ENCODE measurements around the gene ZNHIT2. TPM values are rescaled to one million over a fixed set of nuclear protein-coding genes. Genes with fewer than 3 reads are reported as not detected.

The ZNHIT2 gene
- total RNA-seq, 1 experiment from 2014 or later, result 27.4 TPM

DNA sequence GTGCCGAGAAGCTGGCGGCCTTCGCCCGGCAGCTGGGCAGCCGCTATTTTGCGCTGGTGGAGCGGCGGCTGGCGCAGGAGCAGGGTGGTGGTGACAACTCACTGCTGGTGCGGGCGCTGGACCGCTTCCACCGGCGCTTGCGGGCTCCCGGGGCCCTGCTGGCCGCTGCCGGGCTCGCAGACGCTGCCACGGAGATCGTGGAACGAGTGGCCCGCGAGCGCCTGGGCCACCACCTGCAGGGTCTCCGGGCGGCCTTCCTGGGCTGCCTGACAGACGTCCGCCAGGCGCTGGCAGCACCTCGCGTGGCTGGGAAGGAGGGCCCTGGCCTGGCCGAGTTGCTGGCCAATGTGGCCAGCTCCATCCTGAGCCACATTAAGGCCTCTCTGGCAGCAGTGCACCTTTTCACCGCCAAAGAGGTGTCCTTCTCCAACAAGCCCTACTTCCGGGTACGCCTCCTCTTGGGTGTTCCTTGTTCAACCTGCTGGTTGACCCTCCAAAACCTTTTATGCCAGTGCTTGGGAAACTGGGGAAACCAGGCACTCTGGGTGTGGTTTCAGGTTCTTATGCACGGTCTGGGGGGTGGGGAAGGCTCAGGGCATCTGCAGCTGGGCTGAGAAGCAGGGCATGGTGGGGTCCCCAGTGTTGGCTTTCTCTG, 8.9 kb downstream of the ZNHIT2 start:
- no peak for TF ChIP-seq EZH2 (IDR thresholded peaks at IDR 0.05; ENCODE audit: borderline replicate concordance, low read depth, low read length, poor library complexity, severe bottlenecking)
- TF ChIP-seq, protein P1, sequence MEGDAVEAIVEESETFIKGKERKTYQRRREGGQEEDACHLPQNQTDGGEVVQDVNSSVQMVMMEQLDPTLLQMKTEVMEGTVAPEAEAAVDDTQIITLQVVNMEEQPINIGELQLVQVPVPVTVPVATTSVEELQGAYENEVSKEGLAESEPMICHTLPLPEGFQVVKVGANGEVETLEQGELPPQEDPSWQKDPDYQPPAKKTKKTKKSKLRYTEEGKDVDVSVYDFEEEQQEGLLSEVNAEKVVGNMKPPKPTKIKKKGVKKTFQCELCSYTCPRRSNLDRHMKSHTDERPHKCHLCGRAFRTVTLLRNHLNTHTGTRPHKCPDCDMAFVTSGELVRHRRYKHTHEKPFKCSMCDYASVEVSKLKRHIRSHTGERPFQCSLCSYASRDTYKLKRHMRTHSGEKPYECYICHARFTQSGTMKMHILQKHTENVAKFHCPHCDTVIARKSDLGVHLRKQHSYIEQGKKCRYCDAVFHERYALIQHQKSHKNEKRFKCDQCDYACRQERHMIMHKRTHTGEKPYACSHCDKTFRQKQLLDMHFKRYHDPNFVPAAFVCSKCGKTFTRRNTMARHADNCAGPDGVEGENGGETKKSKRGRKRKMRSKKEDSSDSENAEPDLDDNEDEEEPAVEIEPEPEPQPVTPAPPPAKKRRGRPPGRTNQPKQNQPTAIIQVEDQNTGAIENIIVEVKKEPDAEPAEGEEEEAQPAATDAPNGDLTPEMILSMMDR (conservative IDR thresholded peaks at IDR 0.05; ENCODE audit: low read depth, low read length), result no peak
- Histone ChIP-seq H3K4me1 (ENCODE audit: insufficient read depth, low read length, poor library complexity, severe bottlenecking) (peaks cover 17% of the 10 kb centered on the region), H3K36me3 (ENCODE audit: insufficient read depth, low read length, poor library complexity, severe bottlenecking) (no peaks in the 10 kb centered on the region), H3K4me3 (ENCODE audit: low read depth, low read length, poor library complexity, severe bottlenecking) (no peak overlapping the region), H3K27me3 (replicated peaks; ENCODE audit: insufficient read depth, low read depth, low read length, poor library complexity) (no peaks in the 10 kb centered on the region), H3K9me3 (ENCODE audit: low read depth, low read length, poor library complexity, severe bottlenecking) (no peaks in the 10 kb centered on the region), H3K27ac (ENCODE audit: low read depth, low read length, poor library complexity, severe bottlenecking) (no peak overlapping the region)
- intact Hi-C loops (cut with micrococcal nuclease; ENCODE audit: unreplicated experiment), result no loop called here
- CTCF ChIA-PET, result no interaction called here
- no peak for DNase-seq (ENCODE audit: low spot score)
- POLR2A ChIA-PET (ENCODE audit: low non-redundant PET), result no interaction called here
- no TSS peak for BruUV-seq (replicated peaks)

DNA sequence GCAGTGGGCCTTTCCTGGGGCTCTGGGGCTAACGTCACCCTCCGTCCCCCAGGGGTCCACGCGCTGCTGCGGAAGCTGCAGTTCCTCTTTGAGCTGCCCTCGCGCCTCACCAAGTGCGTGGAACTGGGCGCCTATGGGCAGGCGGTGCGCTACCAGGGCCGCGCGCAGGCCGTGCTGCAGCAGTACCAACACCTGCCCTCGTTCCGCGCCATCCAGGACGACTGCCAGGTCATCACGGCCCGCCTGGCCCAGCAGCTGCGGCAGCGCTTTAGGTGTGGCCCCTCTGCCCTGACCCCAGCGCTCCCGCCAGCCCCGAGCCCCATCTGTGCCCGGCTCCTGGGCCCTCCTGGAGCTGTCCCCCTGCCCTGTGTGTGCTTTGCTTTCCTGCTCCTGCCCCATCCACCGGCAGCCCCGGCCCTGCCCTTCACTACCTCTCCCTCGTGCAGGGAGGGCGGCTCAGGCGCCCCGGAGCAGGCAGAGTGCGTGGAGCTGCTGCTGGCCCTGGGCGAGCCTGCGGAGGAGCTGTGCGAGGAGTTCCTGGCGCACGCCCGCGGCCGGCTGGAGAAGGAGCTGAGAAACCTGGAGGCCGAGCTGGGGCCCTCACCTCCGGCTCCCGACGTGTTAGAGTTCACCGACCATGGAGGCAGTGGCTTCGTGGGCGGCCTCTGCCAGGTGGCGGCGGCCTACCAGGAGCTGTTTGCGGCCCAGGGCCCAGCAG, 9.6 kb downstream of the ZNHIT2 start:
- TF ChIP-seq EZH2 (IDR thresholded peaks at IDR 0.05; ENCODE audit: borderline replicate concordance, low read depth, low read length, poor library complexity, severe bottlenecking), result no peak
- TF ChIP-seq, protein P1 (conservative IDR thresholded peaks at IDR 0.05; ENCODE audit: low read depth, low read length), result no peak
- ChIA-PET CTCF (no interaction called here), POLR2A (ENCODE audit: low non-redundant PET) (interaction anchor here (0.6 kb wide), 1 partner anchor 9 kb away, joined by 3 read pairs; no protein-coding TSS in a partner anchor)
- no peak for DNase-seq (ENCODE audit: low spot score)
- H3K9me3 ChIP-seq (ENCODE audit: low read depth, low read length, poor library complexity, severe bottlenecking), result no peaks in the 10 kb centered on the region
- no peak overlapping the region for H3K27ac ChIP-seq (ENCODE audit: low read depth, low read length, poor library complexity, severe bottlenecking)
- no peaks in the 10 kb centered on the region for H3K36me3 ChIP-seq (ENCODE audit: insufficient read depth, low read length, poor library complexity, severe bottlenecking)
- peaks cover 11% of the 10 kb centered on the region for H3K4me1 ChIP-seq (ENCODE audit: insufficient read depth, low read length, poor library complexity, severe bottlenecking)
- BruUV-seq (replicated peaks), result no TSS peak
- intact Hi-C loops (cut with micrococcal nuclease; ENCODE audit: unreplicated experiment), result no loop called here
- no peaks in the 10 kb centered on the region for H3K27me3 ChIP-seq (replicated peaks; ENCODE audit: insufficient read depth, low read depth, low read length, poor library complexity)
- no peak overlapping the region for H3K4me3 ChIP-seq (ENCODE audit: low read depth, low read length, poor library complexity, severe bottlenecking)

DNA sequence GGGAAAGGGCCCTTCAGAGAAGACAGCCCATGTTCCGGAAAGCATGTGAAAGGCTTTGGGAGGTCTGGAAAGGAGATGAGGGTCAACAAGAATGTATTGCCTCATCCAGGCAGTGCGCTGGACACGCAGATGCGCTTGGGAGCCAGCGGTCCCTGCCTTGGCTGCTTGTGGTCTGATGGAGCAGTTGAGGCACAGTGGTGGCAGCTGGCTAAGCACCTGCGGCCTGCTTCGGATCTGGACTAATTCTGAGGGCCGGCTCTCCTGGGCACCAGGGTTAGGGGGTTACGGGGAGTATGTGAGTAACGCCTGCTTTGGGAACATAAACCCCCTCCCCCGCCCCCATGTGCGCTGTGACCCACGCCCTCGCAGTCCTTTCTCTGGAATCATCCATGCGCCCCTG, 10.4 kb downstream of the ZNHIT2 start:
- POLR2A ChIA-PET (ENCODE audit: low non-redundant PET), result interaction anchor here (0.6 kb wide), 1 partner anchor 10 kb away, joined by 3 read pairs; no protein-coding TSS in a partner anchor

More for the DNA sequence above, 10.4 kb downstream of the ZNHIT2 start:
- intact Hi-C loops (cut with micrococcal nuclease; ENCODE audit: unreplicated experiment), result no loop called here
- H3K27me3 ChIP-seq (replicated peaks; ENCODE audit: insufficient read depth, low read depth, low read length, poor library complexity), result no peaks in the 10 kb centered on the region
- DNase-seq (ENCODE audit: low spot score), result no peak
- TF ChIP-seq, protein P1 (conservative IDR thresholded peaks at IDR 0.05; ENCODE audit: low read depth, low read length), result no peak
- H3K9me3 ChIP-seq (ENCODE audit: low read depth, low read length, poor library complexity, severe bottlenecking), result no peaks in the 10 kb centered on the region
- no peaks in the 10 kb centered on the region for H3K36me3 ChIP-seq (ENCODE audit: insufficient read depth, low read length, poor library complexity, severe bottlenecking)
- CTCF ChIA-PET, result no interaction called here
- BruUV-seq (replicated peaks), result no TSS peak
- no peak overlapping the region for H3K4me3 ChIP-seq (ENCODE audit: low read depth, low read length, poor library complexity, severe bottlenecking)
- H3K27ac ChIP-seq (ENCODE audit: low read depth, low read length, poor library complexity, severe bottlenecking), result no peak overlapping the region
- peaks cover 9% of the 10 kb centered on the region for H3K4me1 ChIP-seq (ENCODE audit: insufficient read depth, low read length, poor library complexity, severe bottlenecking)

All from A673 (cell line).